PC-3 (cell line): Measurements from ENCODE around the gene MACO1. TPM values are rescaled to one million over a fixed set of nuclear protein-coding genes. Genes with fewer than 3 reads are reported as not detected.

Experiments used
- ATAC-seq: fragments of 200-7000 bp; cut with Tn5 transposase; 2 replicates; pipeline ENCODE4 v1.9.1; 2020; ENCODE audit warnings: mild to moderate bottlenecking, moderate library complexity
- BruUV-seq: library from RNA; stranded (reverse); fragments of 400-500 nt; replicated peaks from 2 replicates; lab custom pipeline; 2021; lab: Mats Ljungman, UMichigan
- CTCF ChIA-PET: fragments of 300-600 bp; sonication (Branson Sonifier 250); formaldehyde crosslinking; loops from one replicate; lab custom pipeline; 2022; ENCODE audit warnings: antibody characterized with exemption; lab: Charles Lee
- POLR2A ChIA-PET: fragments of 300-600 bp; sonication (Branson Sonifier 250); formaldehyde crosslinking; loops from one replicate; lab custom pipeline; 2022; ENCODE audit warnings: antibody characterized with exemption; ENCODE audit not compliant: unreplicated experiment; lab: Charles Lee
- DNase-seq: peaks from one replicate; pipeline ENCODE4 v3.0.0-alpha.2; 2015
- H2AFZ ChIP-seq: fragments of 300-600 bp; sonication (generic); 2 replicates; pipeline ENCODE4 v1.6.0; 2016; ENCODE audit warnings: antibody characterized with exemption, low read length
- H3F3A ChIP-seq: fragments of 300-600 bp; sonication (generic); one replicate; pipeline ENCODE4 v1.6.0; 2017; ENCODE audit warnings: antibody characterized with exemption, low read length, control low read depth, mild to moderate bottlenecking; ENCODE audit not compliant: unreplicated experiment
- H3K27ac ChIP-seq: fragments of 300-600 bp; sonication (generic); 2 replicates; pipeline ENCODE4 v1.5.1; 2016; ENCODE audit warnings: mild to moderate bottlenecking, low read length
- H3K27me3 ChIP-seq: fragments of 300-600 bp; sonication (generic); 2 replicates; pipeline ENCODE4 v1.6.1; 2016; ENCODE audit warnings: low read length, mixed read lengths
- H3K36me3 ChIP-seq: fragments of 300-600 bp; sonication (generic); 2 replicates; pipeline ENCODE4 v1.6.1; 2016; ENCODE audit warnings: low read depth, mixed run types, low read length, mixed read lengths
- H3K4me1 ChIP-seq: fragments of 300-600 bp; sonication (generic); 2 replicates; pipeline ENCODE4 v1.5.1; 2016; ENCODE audit warnings: low read length; ENCODE audit not compliant: insufficient read depth
- H3K4me2 ChIP-seq: fragments of 300-600 bp; sonication (generic); 2 replicates; pipeline ENCODE4 v1.6.0; 2016; ENCODE audit warnings: low read length
- H3K4me3 ChIP-seq: fragments of 300-600 bp; sonication (generic); 2 replicates; pipeline ENCODE4 v1.5.1; 2016; ENCODE audit warnings: mild to moderate bottlenecking, low read length, mixed read lengths
- H3K79me2 ChIP-seq: fragments of 300-600 bp; sonication (generic); 2 replicates; pipeline ENCODE4 v1.6.1; 2017; ENCODE audit warnings: low read length, mixed read lengths
- H3K9ac ChIP-seq: fragments of 300-600 bp; sonication (generic); 2 replicates; pipeline ENCODE4 v1.6.0; 2016; ENCODE audit warnings: mild to moderate bottlenecking, low read length
- H3K9me2 ChIP-seq: fragments of 300-600 bp; sonication (generic); replicated peaks from 2 replicates; pipeline ENCODE4 v1.6.1; 2016; ENCODE audit warnings: mixed run types, low read length, mixed read lengths
- H3K9me3 ChIP-seq: fragments of 300-600 bp; sonication (generic); 2 replicates; pipeline ENCODE4 v1.6.1; 2016; ENCODE audit warnings: low read length, mixed read lengths
- H4K20me1 ChIP-seq: fragments of 300-600 bp; sonication (generic); 2 replicates; pipeline ENCODE4 v1.6.1; 2016; ENCODE audit warnings: low read length, mixed read lengths
- CTCF ChIP-seq: fragments of 300-600 bp; sonication (generic); conservative IDR thresholded peaks from 2 replicates; pipeline ENCODE4 v1.5.1; 2017; ENCODE audit warnings: antibody characterized with exemption, low read depth, mild to moderate bottlenecking, low read length
- EZH2 ChIP-seq: fragments of 300-600 bp; sonication (generic); IDR thresholded peaks from one replicate; pipeline ENCODE4 v1.6.1; 2017; ENCODE audit warnings: antibody characterized with exemption, mild to moderate bottlenecking, low read length; ENCODE audit not compliant: unreplicated experiment
- EZH2phosphoT487 ChIP-seq: fragments of 300-600 bp; sonication (generic); IDR thresholded peaks from 2 replicates; pipeline ENCODE4 v1.6.1; 2018; ENCODE audit warnings: mild to moderate bottlenecking, antibody characterized with exemption, low read length, borderline replicate concordance
- intact Hi-C: fragments of 100-400 bp; cut with micrococcal nuclease; formaldehyde crosslinking; loops from 2 replicates; pipeline ENCODE4 v1.9.0; 2023
- total RNA-seq: library from RNA; depleted of rRNA; stranded (reverse); fragments of >200 nt; gene quantifications from 2 replicates; pipeline ENCODE4 v1.2.3, GENCODE V29; 2014

Gene MACO1
- total RNA-seq, 1 experiment from 2014 or later = 14.0 TPM

DNA sequence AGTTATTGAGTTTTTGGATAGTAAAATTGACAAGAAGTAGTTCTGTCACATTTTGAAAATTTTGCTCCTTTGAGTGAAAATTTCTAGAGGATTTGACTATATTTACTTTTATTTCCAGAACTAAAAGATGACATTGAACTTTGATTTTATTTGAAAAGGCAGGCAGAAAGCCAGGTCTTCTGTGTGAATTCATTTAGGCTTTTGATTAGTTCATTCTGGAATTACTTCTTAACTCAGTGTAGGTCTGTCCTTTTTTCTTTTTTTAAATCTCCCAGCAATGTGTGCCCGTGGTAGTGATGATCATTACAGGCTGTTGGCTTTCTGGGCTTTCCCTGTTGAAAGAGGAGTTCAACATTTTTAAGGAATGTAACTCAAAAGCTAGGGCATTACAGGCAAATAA is 53.8 kb downstream of the MACO1 start:
- ChIA-PET CTCF (no interaction called here), POLR2A (no interaction called here)
- Histone ChIP-seq H2AFZ (no peak overlapping the region), H3K27me3 (no peaks in the 10 kb centered on the region), H4K20me1 (no peaks in the 10 kb centered on the region), H3K4me2 (no peak overlapping the region), H3F3A (no peaks in the 10 kb centered on the region), H3K9ac (no peak overlapping the region), H3K4me1 (no peaks in the 10 kb centered on the region), H3K36me3 (peaks cover 9% of the 10 kb centered on the region), H3K79me2 (0 out of 2 replicates have a peak, but pooled peaks cover 7% of the 10 kb centered on the region), H3K9me2 (no peaks in the 10 kb centered on the region), H3K9me3 (no peaks in the 10 kb centered on the region), H3K27ac (no peak overlapping the region), H3K4me3 (no peak overlapping the region)
- no TSS peak for BruUV-seq
- TF ChIP-seq EZH2 (no peak), CTCF (no peak), EZH2phosphoT487 (no peak)
- ATAC-seq = no peak
- no peak for DNase-seq
- intact Hi-C loops = no loop called here

DNA sequence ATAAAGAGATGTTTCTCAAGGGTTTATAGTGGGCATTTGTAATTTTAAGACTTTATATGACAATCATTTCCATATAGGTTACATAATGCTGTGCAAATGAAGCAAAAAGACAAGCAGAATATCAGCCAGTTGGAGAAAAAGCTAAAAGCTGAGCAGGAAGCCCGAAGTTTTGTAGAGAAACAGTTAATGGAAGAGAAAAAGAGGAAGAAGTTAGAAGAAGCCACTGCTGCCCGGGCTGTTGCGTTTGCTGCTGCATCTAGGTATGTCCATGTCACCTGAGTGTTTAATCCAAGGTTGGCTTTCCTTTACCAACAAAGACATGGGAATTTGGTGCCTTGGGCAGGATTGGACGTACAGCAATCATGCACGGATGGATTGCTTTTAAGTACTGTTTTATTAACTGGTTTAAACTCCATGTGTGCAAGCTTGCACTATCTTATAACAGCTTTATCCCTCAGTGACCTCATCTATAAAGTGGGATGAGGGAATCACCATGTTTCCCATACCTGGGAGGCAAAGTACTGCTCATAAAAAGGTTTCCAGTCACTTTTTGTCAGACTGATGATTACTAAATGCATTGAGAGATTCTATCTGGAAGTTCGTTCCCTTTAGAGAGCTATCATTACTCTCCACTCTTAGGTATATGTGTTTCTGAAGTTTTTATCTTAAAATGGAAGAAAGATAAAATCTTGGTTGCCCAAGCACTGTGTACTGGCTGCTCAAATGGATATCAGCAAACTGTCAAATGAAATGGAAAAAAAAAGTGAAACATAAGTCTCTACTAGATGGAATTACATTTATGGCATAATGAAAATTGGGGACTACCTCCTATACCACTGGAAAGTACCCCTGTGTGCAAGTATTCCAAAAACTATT is 55.1 kb downstream of the MACO1 start:
- H3K9ac ChIP-seq = no peak overlapping the region
- H3K9me2 ChIP-seq = no peaks in the 10 kb centered on the region
- no peaks in the 10 kb centered on the region for H3K27me3 ChIP-seq
- H3K36me3 ChIP-seq = peaks cover 11% of the 10 kb centered on the region
- H2AFZ ChIP-seq = no peak overlapping the region
- TF ChIP-seq CTCF (no peak), EZH2phosphoT487 (no peak), EZH2 (no peak)
- DNase-seq (no peak), ATAC-seq (no peak)
- no peaks in the 10 kb centered on the region for H3K4me1 ChIP-seq
- H3K79me2 ChIP-seq = no peaks in the 10 kb centered on the region
- no peak overlapping the region for H3K4me3 ChIP-seq
- no peaks in the 10 kb centered on the region for H4K20me1 ChIP-seq
- no peaks in the 10 kb centered on the region for H3K9me3 ChIP-seq
- H3K27ac ChIP-seq = no peak overlapping the region
- POLR2A ChIA-PET = no interaction called here
- no peaks in the 10 kb centered on the region for H3F3A ChIP-seq
- CTCF ChIA-PET = no interaction called here
- H3K4me2 ChIP-seq = no peak overlapping the region
- intact Hi-C loops = no loop called here
- no TSS peak for BruUV-seq

GRCh38 chr1:25486602-25487001 is 55.9 kb downstream of the MACO1 start:
- H3K9ac ChIP-seq = no peak overlapping the region
- no peak for TF ChIP-seq CTCF
- no peak for TF ChIP-seq EZH2
- no peak for TF ChIP-seq EZH2phosphoT487
- DNase-seq = no peak

More at GRCh38 chr1:25486602-25487001, 55.9 kb downstream of the MACO1 start:
- Histone ChIP-seq H3K36me3 (peaks cover 19% of the 10 kb centered on the region), H2AFZ (no peak overlapping the region), H3K9me3 (no peaks in the 10 kb centered on the region), H3K4me2 (no peak overlapping the region), H3K4me1 (no peaks in the 10 kb centered on the region), H3K27me3 (no peaks in the 10 kb centered on the region), H4K20me1 (no peaks in the 10 kb centered on the region), H3K27ac (no peak overlapping the region), H3K9me2 (no peaks in the 10 kb centered on the region), H3K79me2 (no peaks in the 10 kb centered on the region), H3K4me3 (no peak overlapping the region), H3F3A (no peaks in the 10 kb centered on the region)
- peak; percentile 43 for ATAC-seq
- ChIA-PET CTCF (no interaction called here), POLR2A (no interaction called here)
- no TSS peak for BruUV-seq
- intact Hi-C loops = no loop called here
